ENCODE data around the gene F7.

Gene F7

GRCh38 chr13:113138792-113139551 lies 33.4 kb downstream of the F7 start:
- TF ChIP-seq, protein P1, sequence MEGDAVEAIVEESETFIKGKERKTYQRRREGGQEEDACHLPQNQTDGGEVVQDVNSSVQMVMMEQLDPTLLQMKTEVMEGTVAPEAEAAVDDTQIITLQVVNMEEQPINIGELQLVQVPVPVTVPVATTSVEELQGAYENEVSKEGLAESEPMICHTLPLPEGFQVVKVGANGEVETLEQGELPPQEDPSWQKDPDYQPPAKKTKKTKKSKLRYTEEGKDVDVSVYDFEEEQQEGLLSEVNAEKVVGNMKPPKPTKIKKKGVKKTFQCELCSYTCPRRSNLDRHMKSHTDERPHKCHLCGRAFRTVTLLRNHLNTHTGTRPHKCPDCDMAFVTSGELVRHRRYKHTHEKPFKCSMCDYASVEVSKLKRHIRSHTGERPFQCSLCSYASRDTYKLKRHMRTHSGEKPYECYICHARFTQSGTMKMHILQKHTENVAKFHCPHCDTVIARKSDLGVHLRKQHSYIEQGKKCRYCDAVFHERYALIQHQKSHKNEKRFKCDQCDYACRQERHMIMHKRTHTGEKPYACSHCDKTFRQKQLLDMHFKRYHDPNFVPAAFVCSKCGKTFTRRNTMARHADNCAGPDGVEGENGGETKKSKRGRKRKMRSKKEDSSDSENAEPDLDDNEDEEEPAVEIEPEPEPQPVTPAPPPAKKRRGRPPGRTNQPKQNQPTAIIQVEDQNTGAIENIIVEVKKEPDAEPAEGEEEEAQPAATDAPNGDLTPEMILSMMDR (IDR thresholded peaks at IDR 0.05; ENCODE audit: low read depth, low read length, missing control alignments), result no peak
- in situ Hi-C loops (cut with HindIII; ENCODE audit: low sequenced_read_pairs), result no loop called here
- no peak overlapping the region for H3K4me3 ChIP-seq (ENCODE audit: low read depth, low read length)
- DNase-seq (ENCODE audit: low read depth), result no peak

DNA sequence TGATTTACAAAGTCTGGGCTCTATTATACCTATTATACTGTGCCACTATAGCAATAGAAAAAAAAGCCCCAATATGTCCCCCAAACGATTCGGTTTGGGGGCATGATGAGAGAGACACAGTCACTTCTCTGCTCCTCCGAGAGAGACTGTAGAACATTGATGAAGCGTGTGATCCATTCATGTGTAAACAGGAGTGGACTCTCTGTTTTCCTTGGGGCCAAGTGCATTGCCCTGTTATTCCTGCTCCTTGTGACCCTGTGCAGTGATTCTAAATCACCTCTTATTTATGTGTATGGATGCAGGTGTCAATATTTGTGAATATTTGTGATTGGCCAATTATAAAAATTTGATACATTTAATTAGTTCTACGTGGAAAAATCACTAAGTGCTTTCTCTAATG lies 34.0 kb downstream of the F7 start:
- H3K4me3 ChIP-seq (ENCODE audit: low read depth, low read length), result no peak overlapping the region
- DNase-seq (ENCODE audit: low read depth), result no peak
- TF ChIP-seq, protein P1 (IDR thresholded peaks at IDR 0.05; ENCODE audit: low read depth, low read length, missing control alignments), result no peak
- in situ Hi-C loops (cut with HindIII; ENCODE audit: low sequenced_read_pairs), result no loop called here

DNA sequence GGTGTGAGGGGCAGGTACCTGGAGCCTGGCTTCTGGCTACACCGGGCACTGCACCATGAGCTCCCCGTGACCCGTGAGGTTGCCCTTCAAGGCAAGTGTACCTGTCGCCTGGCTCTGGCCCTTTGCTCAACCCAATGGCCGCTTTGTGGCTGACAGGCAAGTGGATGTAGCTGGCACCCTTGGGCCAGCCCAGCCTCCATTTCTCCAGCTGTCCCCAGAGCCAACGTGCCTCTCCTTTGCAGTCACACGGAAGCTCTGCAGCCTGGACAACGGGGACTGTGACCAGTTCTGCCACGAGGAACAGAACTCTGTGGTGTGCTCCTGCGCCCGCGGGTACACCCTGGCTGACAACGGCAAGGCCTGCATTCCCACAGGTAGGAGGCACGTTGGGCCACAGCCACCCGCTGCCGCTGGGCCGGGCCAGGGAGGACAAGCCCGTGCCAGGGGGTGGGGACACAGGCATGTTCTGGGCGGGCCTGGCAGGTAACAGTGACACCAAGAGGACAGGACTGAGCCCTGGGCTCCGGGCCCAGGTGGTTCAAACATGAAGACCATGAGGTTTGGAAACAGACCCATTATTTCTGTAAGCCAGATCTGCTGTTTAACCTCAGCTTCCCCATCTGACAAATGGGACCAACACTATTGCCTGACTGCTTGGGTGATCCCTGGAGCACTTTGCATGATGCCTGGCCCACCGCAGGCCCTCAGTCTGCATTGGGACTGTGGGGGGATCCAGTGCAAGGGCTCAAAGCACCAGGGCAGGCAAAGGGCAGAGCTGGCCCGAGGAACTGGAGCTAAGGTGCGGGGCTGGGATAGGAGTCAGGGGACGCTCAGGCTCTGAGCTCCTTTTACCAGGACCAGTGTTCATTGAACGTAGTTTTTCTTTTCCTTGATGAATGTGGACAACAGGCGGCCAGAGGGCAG lies 35.3 kb downstream of the F7 start:
- in situ Hi-C loops (cut with HindIII; ENCODE audit: low sequenced_read_pairs), result loop anchor here (10.0 kb wide), 1 partner anchor 66 kb away; no protein-coding TSS in a partner anchor
- TF ChIP-seq, protein P1 (IDR thresholded peaks at IDR 0.05; ENCODE audit: low read depth, low read length, missing control alignments), result no peak
- no peak for DNase-seq (ENCODE audit: low read depth)

GRCh38 chr13:113141601-113141970 lies 36.0 kb downstream of the F7 start:
- TF ChIP-seq, protein P1 (IDR thresholded peaks at IDR 0.05; ENCODE audit: low read depth, low read length, missing control alignments), result no peak
- in situ Hi-C loops (cut with HindIII; ENCODE audit: low sequenced_read_pairs), result loop anchor here (10.0 kb wide), 1 partner anchor 67 kb away; no protein-coding TSS in a partner anchor
- DNase-seq (ENCODE audit: low read depth), result no peak
- no peak overlapping the region for H3K4me3 ChIP-seq (ENCODE audit: low read depth, low read length)

More for the DNA sequence above, 35.3 kb downstream of the F7 start:
- H3K4me3 ChIP-seq (ENCODE audit: low read depth, low read length), result no peak overlapping the region

GRCh38 chr13:113142876-113143275 lies 37.3 kb downstream of the F7 start:
- in situ Hi-C loops (cut with HindIII; ENCODE audit: low sequenced_read_pairs), result loop anchor here (10.0 kb wide), 1 partner anchor 68 kb away; no protein-coding TSS in a partner anchor
- H3K4me3 ChIP-seq (ENCODE audit: low read depth, low read length), result no peak overlapping the region
- TF ChIP-seq, protein P1 (IDR thresholded peaks at IDR 0.05; ENCODE audit: low read depth, low read length, missing control alignments), result no peak
- no peak for DNase-seq (ENCODE audit: low read depth)

GRCh38 chr13:113143466-113144254 lies 38.1 kb downstream of the F7 start:
- H3K4me3 ChIP-seq (ENCODE audit: low read depth, low read length), result no peak overlapping the region
- DNase-seq (ENCODE audit: low read depth), result no peak
- TF ChIP-seq, protein P1 (IDR thresholded peaks at IDR 0.05; ENCODE audit: low read depth, low read length, missing control alignments), result no peak
- in situ Hi-C loops (cut with HindIII; ENCODE audit: low sequenced_read_pairs), result loop anchor here (10.0 kb wide), 1 partner anchor 69 kb away; no protein-coding TSS in a partner anchor

Measured in astrocyte of the cerebellum (primary cell).